Caco-2 (cell line): ENCODE measurements around the gene HTATSF1. TPM values are rescaled to one million over a fixed set of nuclear protein-coding genes. Genes with fewer than 3 reads are reported as not detected.

ENCODE experiments used
- BruUV-seq: library from RNA; stranded (reverse); fragments of 400-500 nt; replicated peaks from 2 replicates; lab custom pipeline; 2021; lab: Mats Ljungman, UMichigan
- CTCF ChIA-PET: fragments of 300-600 bp; sonication (Branson Sonifier 250); formaldehyde crosslinking; loops from one replicate; lab custom pipeline; 2022; ENCODE audit warnings: antibody characterized with exemption; lab: Charles Lee
- POLR2A ChIA-PET: fragments of 300-600 bp; sonication (Branson Sonifier 250); formaldehyde crosslinking; loops from one replicate; lab custom pipeline; 2022; ENCODE audit warnings: antibody characterized with exemption; lab: Charles Lee
- DNase-seq, 2 experiments: peaks; one replicate each; pipeline versions ENCODE4 v3.0.0 to v3.0.0-alpha.2; 2020 to 2022
- H3K27me3 ChIP-seq: replicated peaks from 2 replicates; pipeline ENCODE4 v1.6.0; 2011; ENCODE audit warnings: low read length; ENCODE audit not compliant: control insufficient read depth, insufficient read depth
- H3K36me3 ChIP-seq: 2 replicates; pipeline ENCODE4 v1.5.1; 2011; ENCODE audit warnings: low read length; ENCODE audit not compliant: control insufficient read depth, insufficient read depth
- H3K4me1 ChIP-seq: fragments of 250-450 bp; sonication (Bioruptor Pico); 2 replicates; pipeline ENCODE4 v1.5.1; 2020; ENCODE audit warnings: mild to moderate bottlenecking
- H3K4me3 ChIP-seq: 2 replicates; pipeline ENCODE4 v1.5.1; 2011; ENCODE audit warnings: low read depth, mild to moderate bottlenecking, control low read depth, low read length
- H3K9me3 ChIP-seq: fragments of 250-450 bp; sonication (Bioruptor Pico); 2 replicates; pipeline ENCODE4 v1.5.1; 2020; ENCODE audit warnings: mild to moderate bottlenecking, moderate library complexity
- H3K27ac Mint-ChIP-seq: one replicate; pipeline ENCODE4 v1.8.0; 2022; ENCODE audit warnings: mixed read lengths; ENCODE audit not compliant: unreplicated experiment
- H3K27me3 Mint-ChIP-seq: one replicate; pipeline ENCODE4 v1.8.0; 2022; ENCODE audit warnings: mixed read lengths; ENCODE audit not compliant: insufficient read depth, unreplicated experiment
- H3K36me3 Mint-ChIP-seq: one replicate; pipeline ENCODE4 v1.8.0; 2022; ENCODE audit warnings: mild to moderate bottlenecking, mixed read lengths; ENCODE audit not compliant: insufficient read depth, unreplicated experiment
- H3K4me1 Mint-ChIP-seq: one replicate; pipeline ENCODE4 v1.8.0; 2022; ENCODE audit warnings: low read depth, mixed read lengths; ENCODE audit not compliant: unreplicated experiment
- H3K4me3 Mint-ChIP-seq: one replicate; pipeline ENCODE4 v1.8.0; 2022; ENCODE audit warnings: mild to moderate bottlenecking, moderate library complexity, mixed read lengths; ENCODE audit not compliant: unreplicated experiment
- H3K9me3 Mint-ChIP-seq: one replicate; pipeline ENCODE4 v1.8.0; 2022; ENCODE audit warnings: mixed read lengths; ENCODE audit not compliant: unreplicated experiment
- CTCF ChIP-seq, 2 experiments: fragments of 200-600 bp in 1 of 2; IDR thresholded peaks; 1 replicate in 1 of 2; 2 replicates in 1 of 2; pipeline versions ENCODE4 v1.5.1 to v1.8.0; 2011 to 2022; ENCODE audit warnings: antibody characterized with exemption in 1 of 2, control low read depth in 1 of 2, inconsistent platforms in 1 of 2, low read depth in 1 of 2, low read length in 1 of 2, mild to moderate bottlenecking in 1 of 2, moderate library complexity in 1 of 2; ENCODE audit not compliant: insufficient read depth in 1 of 2, severe bottlenecking in 1 of 2, unreplicated experiment in 1 of 2
- intact Hi-C: fragments of 100-400 bp; cut with micrococcal nuclease; formaldehyde crosslinking; loops from one replicate; pipeline ENCODE4 v1.10.0; 2022; ENCODE audit not compliant: unreplicated experiment
- total RNA-seq: library from RNA; stranded (reverse); gene quantifications from 2 replicates; pipeline ENCODE4 v1.2.3, GENCODE V29; 2022

Gene HTATSF1
- total RNA-seq, 1 experiment from 2014 or later = 38.3 TPM

- no peaks in the 10 kb centered on the region for H3K27me3 Mint-ChIP-seq
- H3K27ac Mint-ChIP-seq = no peak overlapping the region
- no peak for DNase-seq
- CTCF ChIA-PET = no interaction called here
- no peaks in the 10 kb centered on the region for H3K9me3 Mint-ChIP-seq
- H3K27me3 ChIP-seq = no peaks in the 10 kb centered on the region
- H3K4me3 Mint-ChIP-seq = no peak overlapping the region
- POLR2A ChIA-PET = no interaction called here
- no peak overlapping the region for H3K4me3 ChIP-seq
- no peak for TF ChIP-seq CTCF (IDR thresholded peaks at IDR 0.05; ENCODE audit: insufficient read depth in 1 of 2, low read depth in 1 of 2, low read length in 1 of 2, severe bottlenecking in 1 of 2, unreplicated experiment in 1 of 2)
- no peaks in the 10 kb centered on the region for H3K4me1 ChIP-seq
- intact Hi-C loops = no loop called here
- peaks cover 34% of the 10 kb centered on the region for H3K36me3 Mint-ChIP-seq
- H3K36me3 ChIP-seq = no peaks in the 10 kb centered on the region
- peaks cover 17% of the 10 kb centered on the region for H3K4me1 Mint-ChIP-seq
- no peaks in the 10 kb centered on the region for H3K9me3 ChIP-seq
- BruUV-seq = no TSS peak
These were observed 44.9 kb downstream of the HTATSF1 start for GRCh38 chrX:136542281-136542680.

DNA sequence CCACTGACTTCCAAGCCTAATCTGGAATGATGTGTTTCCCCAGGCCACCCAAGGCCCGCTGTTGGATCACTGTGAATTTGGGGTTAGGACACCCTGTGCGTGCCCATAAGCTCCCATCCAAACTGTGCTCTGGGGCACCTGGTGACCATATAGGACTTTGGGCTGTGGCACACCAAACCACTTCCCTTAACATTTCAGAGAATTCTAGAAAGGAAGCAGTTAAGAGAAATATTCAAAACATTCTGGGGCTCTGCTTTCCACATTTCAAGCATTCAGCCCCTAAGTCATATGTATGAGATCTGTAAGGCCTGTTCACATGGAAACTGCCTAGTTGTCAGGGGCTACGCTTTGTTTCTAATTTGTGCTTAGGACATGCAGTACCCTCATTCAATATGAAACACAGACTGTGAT, 49.0 kb downstream of the HTATSF1 start:
- Mint-ChIP-seq H3K27me3 (no peaks in the 10 kb centered on the region), H3K36me3 (peaks cover 15% of the 10 kb centered on the region), H3K9me3 (no peaks in the 10 kb centered on the region), H3K4me1 (no peaks in the 10 kb centered on the region), H3K4me3 (no peak overlapping the region), H3K27ac (no peak overlapping the region)
- Histone ChIP-seq H3K27me3 (no peaks in the 10 kb centered on the region), H3K4me1 (no peaks in the 10 kb centered on the region), H3K9me3 (no peaks in the 10 kb centered on the region), H3K36me3 (no peaks in the 10 kb centered on the region), H3K4me3 (no peak overlapping the region)
- DNase-seq = no peak
- ChIA-PET CTCF (no interaction called here), POLR2A (no interaction called here)
- no TSS peak for BruUV-seq
- intact Hi-C loops = no loop called here
- no peak for TF ChIP-seq CTCF (IDR thresholded peaks at IDR 0.05; ENCODE audit: insufficient read depth in 1 of 2, low read depth in 1 of 2, low read length in 1 of 2, severe bottlenecking in 1 of 2, unreplicated experiment in 1 of 2)

DNA sequence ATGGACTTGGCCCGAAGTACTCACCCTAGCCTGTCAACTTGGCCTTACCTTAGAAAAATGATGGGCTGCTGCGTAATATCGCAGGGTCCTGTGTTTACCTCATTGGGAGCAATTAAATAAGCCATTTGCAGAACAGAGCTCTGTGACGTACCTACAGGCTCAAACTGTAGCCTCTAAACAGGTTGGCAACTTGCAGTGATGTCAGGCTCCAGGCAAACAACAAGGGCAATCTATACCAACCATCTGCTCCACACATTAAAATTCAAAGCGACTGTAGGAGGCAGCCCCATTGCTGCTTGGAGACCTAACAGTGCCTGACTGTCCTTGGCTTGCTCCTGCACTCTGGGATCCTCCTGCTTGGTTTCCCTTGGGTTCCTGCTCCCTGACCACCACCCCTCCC, 51.8 kb downstream of the HTATSF1 start:
- no peaks in the 10 kb centered on the region for H3K27me3 ChIP-seq
- ChIA-PET CTCF (no interaction called here), POLR2A (no interaction called here)
- Mint-ChIP-seq H3K27me3 (no peaks in the 10 kb centered on the region), H3K9me3 (no peaks in the 10 kb centered on the region), H3K4me3 (no peak overlapping the region), H3K27ac (no peak overlapping the region), H3K36me3 (peaks cover 11% of the 10 kb centered on the region), H3K4me1 (no peaks in the 10 kb centered on the region)
- H3K4me3 ChIP-seq = no peak overlapping the region
- DNase-seq = no peak
- H3K9me3 ChIP-seq = no peaks in the 10 kb centered on the region
- intact Hi-C loops = no loop called here
- no peaks in the 10 kb centered on the region for H3K36me3 ChIP-seq
- no peak for TF ChIP-seq CTCF (IDR thresholded peaks at IDR 0.05; ENCODE audit: insufficient read depth in 1 of 2, low read depth in 1 of 2, low read length in 1 of 2, severe bottlenecking in 1 of 2, unreplicated experiment in 1 of 2)
- H3K4me1 ChIP-seq = no peaks in the 10 kb centered on the region
- no TSS peak for BruUV-seq
